ENCODE data around the gene NEK10.

NEK10 gene

GRCh38 chr3:27326202-27326601 lies 43.0 kb downstream of the NEK10 start:
- Histone ChIP-seq H2AFZ (ENCODE audit: insufficient read depth, low read length, poor library complexity) (no peak overlapping the region), H3K27ac (ENCODE audit: low read depth, low read length) (no peak overlapping the region), H2BK120ac (ENCODE audit: insufficient read depth, low read length, poor library complexity) (no peak overlapping the region), H4K91ac (ENCODE audit: low read depth, low read length) (no peak overlapping the region), H3K79me1 (ENCODE audit: low read length) (no peaks in the 10 kb centered on the region), H3K14ac (ENCODE audit: low read length) (no peak overlapping the region), H3K18ac (ENCODE audit: low read length) (no peak overlapping the region), H2BK12ac (ENCODE audit: low read length) (no peak overlapping the region), H3K4ac (ENCODE audit: low read depth, low read length) (no peak overlapping the region), H3K4me3 (ENCODE audit: low read depth, low read length) (no peak overlapping the region), H4K8ac (ENCODE audit: low read depth, low read length) (no peak overlapping the region), H2AK5ac (ENCODE audit: low read length) (no peak overlapping the region), H3K4me1 (ENCODE audit: control insufficient read depth in 1 of 2, insufficient read depth in 2 of 2, low read length in 2 of 2) (no peaks in the 10 kb centered on the region), H4K12ac (ENCODE audit: low read depth, low read length) (no peak overlapping the region), H3K36me3 (ENCODE audit: control insufficient read depth in 1 of 2, insufficient read depth in 2 of 2, low read length in 2 of 2) (no peaks in the 10 kb centered on the region), H3K23ac (ENCODE audit: low read length) (no peak overlapping the region), H3K9ac (ENCODE audit: low read length) (no peak overlapping the region), H3K4me2 (ENCODE audit: low read length) (no peak overlapping the region), H2BK5ac (ENCODE audit: low read depth, low read length, poor library complexity) (no peak overlapping the region), H3K79me2 (ENCODE audit: control insufficient read depth, insufficient read depth, low read length, poor library complexity) (no peaks in the 10 kb centered on the region), H3K9me3 (ENCODE audit: insufficient read depth, low read depth, low read length) (no peaks in the 10 kb centered on the region), H3K27me3 (ENCODE audit: insufficient read depth, low read length) (no peaks in the 10 kb centered on the region)
- peak in 1 of 2 donors; percentile 36 for DNase-seq
- no CpG with 5 or more reads among the region's 1 CpG for WGBS (ENCODE audit: extremely low coverage, insufficient coverage, insufficient read length)

DNA sequence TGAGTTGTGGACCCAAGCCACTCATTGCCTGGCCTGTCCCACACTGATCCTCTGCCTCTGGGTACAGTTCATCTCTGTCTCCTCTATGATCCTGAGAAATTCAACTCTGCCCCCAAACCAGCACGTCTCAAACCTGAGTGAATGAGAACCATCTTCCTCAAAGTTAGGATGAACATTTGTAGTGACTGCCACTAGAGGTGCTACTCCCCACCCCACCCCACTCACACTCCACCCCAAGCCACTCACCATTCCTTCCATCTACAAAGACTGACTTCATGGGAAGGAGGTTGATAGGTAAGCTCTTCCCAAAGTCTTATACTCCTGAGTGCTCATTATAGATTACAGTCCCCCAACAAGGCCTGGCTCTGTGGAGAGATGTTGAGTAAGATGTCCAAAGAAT lies 43.8 kb downstream of the NEK10 start:
- Histone ChIP-seq H2BK120ac (ENCODE audit: insufficient read depth, low read length, poor library complexity) (no peak overlapping the region), H3K79me1 (ENCODE audit: low read length) (no peaks in the 10 kb centered on the region), H3K36me3 (ENCODE audit: control insufficient read depth in 1 of 2, insufficient read depth in 2 of 2, low read length in 2 of 2) (no peaks in the 10 kb centered on the region), H3K18ac (ENCODE audit: low read length) (no peak overlapping the region), H3K9ac (ENCODE audit: low read length) (no peak overlapping the region), H3K14ac (ENCODE audit: low read length) (no peak overlapping the region), H3K27me3 (ENCODE audit: insufficient read depth, low read length) (no peaks in the 10 kb centered on the region), H2BK12ac (ENCODE audit: low read length) (no peak overlapping the region), H3K9me3 (ENCODE audit: insufficient read depth, low read depth, low read length) (no peaks in the 10 kb centered on the region), H3K27ac (ENCODE audit: low read depth, low read length) (no peak overlapping the region), H2BK5ac (ENCODE audit: low read depth, low read length, poor library complexity) (no peak overlapping the region), H3K4me2 (ENCODE audit: low read length) (no peak overlapping the region), H2AK5ac (ENCODE audit: low read length) (no peak overlapping the region), H3K4me1 (ENCODE audit: control insufficient read depth in 1 of 2, insufficient read depth in 2 of 2, low read length in 2 of 2) (no peaks in the 10 kb centered on the region), H4K8ac (ENCODE audit: low read depth, low read length) (no peak overlapping the region), H4K91ac (ENCODE audit: low read depth, low read length) (no peak overlapping the region), H3K79me2 (ENCODE audit: control insufficient read depth, insufficient read depth, low read length, poor library complexity) (no peaks in the 10 kb centered on the region), H2AFZ (ENCODE audit: insufficient read depth, low read length, poor library complexity) (no peak overlapping the region), H3K4me3 (ENCODE audit: low read depth, low read length) (no peak overlapping the region), H4K12ac (ENCODE audit: low read depth, low read length) (no peak overlapping the region), H3K23ac (ENCODE audit: low read length) (no peak overlapping the region), H3K4ac (ENCODE audit: low read depth, low read length) (no peak overlapping the region)
- no peak for DNase-seq
- WGBS (ENCODE audit: extremely low coverage, insufficient coverage, insufficient read length): no CpG with 5 or more reads among the region's 1 CpG

GRCh38 chr3:27324686-27325085 lies 44.5 kb downstream of the NEK10 start:
- Histone ChIP-seq H3K18ac (ENCODE audit: low read length) (no peak overlapping the region), H3K4ac (ENCODE audit: low read depth, low read length) (no peak overlapping the region), H2BK120ac (ENCODE audit: insufficient read depth, low read length, poor library complexity) (no peak overlapping the region), H3K9ac (ENCODE audit: low read length) (no peak overlapping the region), H4K12ac (ENCODE audit: low read depth, low read length) (no peak overlapping the region), H3K4me1 (ENCODE audit: control insufficient read depth in 1 of 2, insufficient read depth in 2 of 2, low read length in 2 of 2) (no peaks in the 10 kb centered on the region), H3K23ac (ENCODE audit: low read length) (no peak overlapping the region), H2BK5ac (ENCODE audit: low read depth, low read length, poor library complexity) (no peak overlapping the region), H3K36me3 (ENCODE audit: control insufficient read depth in 1 of 2, insufficient read depth in 2 of 2, low read length in 2 of 2) (no peaks in the 10 kb centered on the region), H3K27ac (ENCODE audit: low read depth, low read length) (no peak overlapping the region), H3K9me3 (ENCODE audit: insufficient read depth, low read depth, low read length) (no peaks in the 10 kb centered on the region), H3K4me2 (ENCODE audit: low read length) (no peak overlapping the region), H3K79me1 (ENCODE audit: low read length) (no peaks in the 10 kb centered on the region), H4K8ac (ENCODE audit: low read depth, low read length) (no peak overlapping the region), H3K4me3 (ENCODE audit: low read depth, low read length) (no peak overlapping the region), H3K14ac (ENCODE audit: low read length) (no peak overlapping the region), H2BK12ac (ENCODE audit: low read length) (no peak overlapping the region), H2AK5ac (ENCODE audit: low read length) (no peak overlapping the region), H4K91ac (ENCODE audit: low read depth, low read length) (no peak overlapping the region), H3K27me3 (ENCODE audit: insufficient read depth, low read length) (no peaks in the 10 kb centered on the region), H3K79me2 (ENCODE audit: control insufficient read depth, insufficient read depth, low read length, poor library complexity) (no peaks in the 10 kb centered on the region), H2AFZ (ENCODE audit: insufficient read depth, low read length, poor library complexity) (no peak overlapping the region)
- WGBS (ENCODE audit: extremely low coverage, insufficient coverage, insufficient read length): no CpG with 5 or more reads among the region's 2 CpGs
- DNase-seq: no peak

DNA sequence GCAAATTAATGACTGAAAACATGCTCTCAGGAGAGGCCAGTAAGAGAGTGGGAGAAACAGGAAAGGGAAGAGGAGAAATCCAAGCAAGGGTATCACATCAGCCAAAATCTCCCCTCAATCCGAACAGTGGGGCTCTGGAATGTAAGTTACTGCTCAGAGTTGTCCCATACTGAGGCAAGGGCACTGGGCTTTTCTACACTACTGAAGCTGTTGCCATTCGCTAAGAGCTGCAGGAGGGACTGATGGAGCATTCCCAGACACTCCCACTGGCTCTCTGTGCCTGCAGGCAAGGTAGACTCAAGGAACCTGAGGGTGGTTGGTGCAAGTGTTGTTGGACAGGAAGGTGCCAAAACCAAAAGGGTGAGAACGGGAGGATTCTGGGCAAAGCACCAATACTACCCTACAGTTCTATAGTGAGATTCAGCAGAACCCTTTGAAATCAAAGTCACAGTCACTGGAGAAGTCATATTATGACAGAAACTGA lies 46.1 kb downstream of the NEK10 start:
- Histone ChIP-seq H2AFZ (ENCODE audit: insufficient read depth, low read length, poor library complexity) (no peak overlapping the region), H3K18ac (ENCODE audit: low read length) (no peak overlapping the region), H3K14ac (ENCODE audit: low read length) (no peak overlapping the region), H2AK5ac (ENCODE audit: low read length) (no peak overlapping the region), H3K9ac (ENCODE audit: low read length) (no peak overlapping the region), H2BK5ac (ENCODE audit: low read depth, low read length, poor library complexity) (no peak overlapping the region), H4K12ac (ENCODE audit: low read depth, low read length) (no peak overlapping the region), H3K4me2 (ENCODE audit: low read length) (no peak overlapping the region), H3K36me3 (ENCODE audit: control insufficient read depth in 1 of 2, insufficient read depth in 2 of 2, low read length in 2 of 2) (no peaks in the 10 kb centered on the region), H3K9me3 (ENCODE audit: insufficient read depth, low read depth, low read length) (no peaks in the 10 kb centered on the region), H2BK12ac (ENCODE audit: low read length) (no peak overlapping the region), H3K27ac (ENCODE audit: low read depth, low read length) (no peak overlapping the region), H3K23ac (ENCODE audit: low read length) (no peak overlapping the region), H3K79me1 (ENCODE audit: low read length) (no peaks in the 10 kb centered on the region), H3K4ac (ENCODE audit: low read depth, low read length) (no peak overlapping the region), H4K8ac (ENCODE audit: low read depth, low read length) (no peak overlapping the region), H4K91ac (ENCODE audit: low read depth, low read length) (no peak overlapping the region), H3K79me2 (ENCODE audit: control insufficient read depth, insufficient read depth, low read length, poor library complexity) (no peaks in the 10 kb centered on the region), H3K4me1 (ENCODE audit: control insufficient read depth in 1 of 2, insufficient read depth in 2 of 2, low read length in 2 of 2) (no peaks in the 10 kb centered on the region), H2BK120ac (ENCODE audit: insufficient read depth, low read length, poor library complexity) (no peak overlapping the region), H3K4me3 (ENCODE audit: low read depth, low read length) (no peak overlapping the region), H3K27me3 (ENCODE audit: insufficient read depth, low read length) (no peaks in the 10 kb centered on the region)
- no peak for DNase-seq
- WGBS (ENCODE audit: extremely low coverage, insufficient coverage, insufficient read length): no CpG with 5 or more reads among the region's 3 CpGs
